Stimulated activated CD4-positive, alpha-beta T cell treated with anti-CD3 and anti-CD28 coated beads, Interleukin-4, amount 100 ng/mL, for 24 hours (primary cell): Measurements from ENCODE around the gene PCSK6.

Source experiments
- DNase-seq: peaks from one replicate; pipeline ENCODE4 v3.0.0-alpha.2; 2020

PCSK6 gene

DNA sequence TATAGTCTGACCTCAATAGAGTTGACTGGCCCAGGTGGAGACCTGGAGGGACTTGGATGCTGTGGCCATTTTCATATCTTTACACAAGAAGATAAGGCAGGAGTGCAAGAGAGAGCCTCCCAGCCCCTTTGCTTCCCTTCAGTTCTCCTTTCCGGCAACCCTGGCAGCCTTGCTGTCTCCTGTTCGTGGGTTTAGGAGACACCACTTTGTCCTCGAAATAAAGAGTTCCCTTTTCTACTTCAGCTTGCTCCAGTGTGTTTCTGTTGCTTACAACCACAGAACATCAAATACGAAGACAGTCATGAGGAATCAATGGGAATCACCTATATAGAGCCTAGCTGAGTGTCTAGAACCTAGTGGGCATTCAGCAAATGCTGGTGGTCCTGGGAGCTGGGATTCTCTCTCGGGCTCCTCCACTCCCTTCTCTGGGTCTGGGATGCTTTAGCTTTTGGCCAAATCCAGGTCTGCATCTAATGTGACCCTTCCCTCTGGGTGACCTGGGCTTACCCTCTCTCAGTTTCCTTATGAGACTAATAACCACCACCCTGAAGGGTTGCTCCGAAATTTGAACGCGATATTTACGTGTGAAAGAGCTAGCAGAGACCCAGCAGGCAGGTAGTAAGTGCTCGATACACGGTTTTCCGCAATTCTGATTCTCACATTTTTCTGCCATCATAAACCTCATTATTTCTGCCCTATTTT, 44.5 kb downstream of the PCSK6 start:
- DNase-seq = no peak

DNA sequence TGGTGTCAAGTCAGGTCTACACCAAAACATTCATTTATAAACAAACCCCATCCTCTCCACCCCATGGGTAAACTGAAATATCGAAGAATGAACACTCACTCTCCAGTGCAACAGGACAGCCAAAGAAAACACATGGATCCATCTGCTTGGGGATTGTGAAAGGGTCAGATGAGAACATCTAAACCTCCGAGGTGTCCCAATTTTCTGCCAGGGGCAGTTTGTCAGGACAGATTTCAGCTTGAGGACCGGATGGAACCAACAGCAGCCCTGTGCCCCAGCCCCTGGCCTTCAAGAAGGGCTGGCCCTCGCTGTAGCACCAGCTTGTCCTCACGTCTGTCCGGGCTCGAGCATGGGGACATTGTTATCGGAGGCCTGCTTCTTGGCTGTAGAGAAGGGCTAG, 45.5 kb downstream of the PCSK6 start:
- DNase-seq = no peak

DNA sequence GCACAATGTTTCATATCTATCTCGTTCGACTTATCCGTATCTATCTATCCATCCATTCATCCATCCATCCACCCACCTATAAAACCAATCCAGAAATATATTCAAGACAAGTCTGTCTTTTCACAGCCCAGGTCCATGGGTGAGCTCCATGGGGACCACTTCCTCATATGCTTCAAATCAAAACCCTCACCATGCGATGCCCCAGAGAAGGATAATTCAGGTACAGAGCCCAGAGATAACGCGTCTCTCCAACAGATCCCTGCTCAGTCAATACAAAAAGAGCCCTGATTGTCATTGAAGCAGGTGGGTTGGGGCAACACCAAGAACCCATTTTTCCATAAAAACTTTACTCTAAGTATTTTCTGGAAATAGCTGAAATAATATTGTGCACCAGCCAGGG, 47.2 kb downstream of the PCSK6 start:
- no peak for DNase-seq

DNA sequence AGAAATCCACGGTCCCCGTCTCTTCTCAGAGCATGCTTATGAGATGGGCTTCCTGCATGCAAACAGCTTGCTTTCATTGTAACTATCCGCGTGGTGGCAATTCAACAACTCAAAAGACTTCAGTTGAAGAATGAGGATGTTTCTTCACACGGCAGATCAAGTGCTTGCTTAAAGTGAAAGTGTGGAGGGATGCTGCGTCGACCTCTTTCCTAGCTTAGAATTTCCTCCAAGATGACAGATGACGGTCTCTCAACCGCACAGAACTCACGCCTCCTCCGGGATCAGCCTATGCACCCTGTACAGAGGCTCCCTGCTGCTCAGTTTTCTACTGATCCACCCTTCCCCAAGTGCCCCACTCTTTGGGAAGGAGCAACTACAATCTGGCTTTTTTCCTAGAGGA, 47.8 kb downstream of the PCSK6 start:
- no peak for DNase-seq

DNA sequence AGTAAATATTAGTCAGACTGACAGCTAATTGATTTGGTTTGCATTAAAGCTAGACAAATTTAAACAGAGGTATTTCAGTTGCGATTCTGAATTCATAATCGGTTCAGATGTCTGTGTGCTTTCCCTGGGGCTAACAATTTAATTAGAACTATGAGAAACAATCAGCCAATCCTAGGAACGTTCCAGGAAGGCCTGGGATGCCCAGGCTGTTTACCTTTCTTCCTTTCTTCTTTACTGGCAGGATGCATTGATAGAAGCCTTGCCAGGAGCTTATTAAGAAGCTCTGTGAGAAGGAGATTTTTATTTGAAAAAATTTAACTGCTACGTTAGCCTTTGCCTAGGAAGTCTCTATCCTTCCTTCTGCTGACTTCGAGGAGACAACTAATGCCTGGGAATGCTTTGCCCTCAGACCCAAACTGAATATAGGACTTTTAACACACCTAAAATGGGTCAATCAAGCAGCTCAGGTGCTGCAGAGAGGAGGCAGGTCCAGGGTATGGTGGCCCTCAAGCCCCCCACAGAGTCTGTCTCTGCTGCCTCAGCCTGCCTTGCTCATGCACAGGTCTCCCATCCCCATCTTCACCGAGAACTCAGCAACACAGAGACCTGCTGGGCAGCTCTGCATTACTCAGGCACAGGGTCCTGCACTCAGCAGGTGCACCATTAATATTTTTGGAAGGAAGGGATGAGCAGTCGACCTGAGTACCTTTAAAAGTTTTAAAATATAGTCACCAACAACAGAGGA, 48.5 kb downstream of the PCSK6 start:
- no peak for DNase-seq

DNA sequence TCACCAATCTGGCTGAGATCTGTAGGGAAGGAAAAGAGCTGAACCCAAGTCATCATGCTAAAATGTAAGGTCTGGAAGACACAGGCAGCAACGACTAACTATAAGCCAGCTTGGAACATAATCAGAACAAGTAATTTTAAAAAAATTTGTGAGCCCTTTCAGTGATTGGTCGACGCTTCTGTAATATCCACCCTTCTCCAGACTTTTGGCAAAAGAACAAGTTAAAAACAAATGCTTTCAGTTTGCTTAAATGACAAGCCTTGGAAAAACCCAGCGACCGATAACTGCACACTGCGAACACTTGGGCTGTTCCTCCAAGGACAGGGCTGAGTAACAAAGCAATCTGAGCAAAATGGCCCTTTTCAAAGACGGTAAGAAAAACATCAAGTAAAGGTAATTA, 49.6 kb downstream of the PCSK6 start:
- no peak for DNase-seq

DNA sequence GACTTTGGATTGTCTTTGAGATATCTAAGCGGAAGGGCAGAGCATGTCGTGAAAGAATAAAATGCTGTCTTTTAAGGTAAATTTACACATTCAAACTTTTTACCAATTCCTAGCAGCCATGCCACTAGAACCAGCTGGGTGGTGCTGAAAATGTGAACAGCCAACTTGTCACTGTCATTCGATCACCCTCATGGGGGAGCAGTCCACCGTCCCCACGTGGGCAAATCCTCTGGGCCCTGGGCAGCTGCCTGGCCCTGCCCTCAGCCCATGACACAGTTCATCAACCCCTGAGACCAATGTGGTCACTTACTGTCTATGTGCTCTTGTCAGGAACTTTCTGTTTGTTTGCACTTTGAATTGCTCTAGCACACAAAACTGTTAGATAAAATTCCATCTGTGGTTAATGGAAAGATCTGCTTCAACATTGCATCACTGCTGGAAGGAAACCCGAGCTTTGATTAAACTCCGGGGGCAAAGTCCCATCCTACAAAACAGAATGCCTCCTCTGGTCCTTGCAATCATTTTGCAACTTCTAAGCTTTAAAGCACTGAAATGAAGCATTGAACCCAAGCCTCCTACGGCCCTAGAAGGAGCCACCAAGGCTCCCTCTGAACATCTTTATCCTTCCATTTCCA, 50.1 kb downstream of the PCSK6 start:
- DNase-seq = no peak

DNA sequence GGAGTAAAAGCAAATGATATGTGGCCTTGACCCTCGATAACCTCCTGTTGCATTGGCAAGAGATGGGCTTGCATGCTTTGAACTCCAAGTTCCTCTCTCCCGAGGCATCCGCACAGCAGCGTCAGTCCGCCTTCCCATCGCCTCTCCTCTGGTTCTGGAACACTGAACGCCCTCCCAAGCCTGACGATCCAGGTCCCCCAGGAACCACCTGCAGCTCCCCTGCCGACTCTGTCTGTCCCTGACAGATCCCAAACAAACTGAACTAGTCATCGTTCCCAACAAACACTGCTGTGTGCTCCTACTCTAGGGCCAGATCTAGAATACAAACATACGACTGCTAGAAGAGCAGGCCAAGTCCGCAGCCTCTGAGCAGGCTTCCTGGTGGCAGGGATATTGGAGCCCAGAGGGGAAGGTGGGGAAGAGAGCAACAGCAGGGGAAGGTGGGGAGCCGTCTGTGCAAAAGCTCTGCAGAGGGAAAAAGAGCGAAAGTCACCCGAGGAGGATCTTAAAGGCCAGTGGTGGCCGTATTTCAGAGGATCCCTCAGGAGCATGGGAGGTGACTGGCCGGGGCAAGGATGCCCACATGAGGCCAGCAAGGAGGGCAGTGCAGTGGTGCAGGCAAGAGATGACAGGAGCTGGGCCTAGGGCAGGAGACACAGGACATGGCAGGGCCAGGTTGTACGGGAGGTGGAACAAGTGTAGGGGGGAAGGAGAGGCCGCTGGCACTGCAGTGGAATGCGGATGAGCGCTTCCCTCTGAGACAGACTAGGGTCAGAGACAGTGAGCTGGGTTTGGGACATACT, 50.8 kb downstream of the PCSK6 start:
- no peak for DNase-seq

DNA sequence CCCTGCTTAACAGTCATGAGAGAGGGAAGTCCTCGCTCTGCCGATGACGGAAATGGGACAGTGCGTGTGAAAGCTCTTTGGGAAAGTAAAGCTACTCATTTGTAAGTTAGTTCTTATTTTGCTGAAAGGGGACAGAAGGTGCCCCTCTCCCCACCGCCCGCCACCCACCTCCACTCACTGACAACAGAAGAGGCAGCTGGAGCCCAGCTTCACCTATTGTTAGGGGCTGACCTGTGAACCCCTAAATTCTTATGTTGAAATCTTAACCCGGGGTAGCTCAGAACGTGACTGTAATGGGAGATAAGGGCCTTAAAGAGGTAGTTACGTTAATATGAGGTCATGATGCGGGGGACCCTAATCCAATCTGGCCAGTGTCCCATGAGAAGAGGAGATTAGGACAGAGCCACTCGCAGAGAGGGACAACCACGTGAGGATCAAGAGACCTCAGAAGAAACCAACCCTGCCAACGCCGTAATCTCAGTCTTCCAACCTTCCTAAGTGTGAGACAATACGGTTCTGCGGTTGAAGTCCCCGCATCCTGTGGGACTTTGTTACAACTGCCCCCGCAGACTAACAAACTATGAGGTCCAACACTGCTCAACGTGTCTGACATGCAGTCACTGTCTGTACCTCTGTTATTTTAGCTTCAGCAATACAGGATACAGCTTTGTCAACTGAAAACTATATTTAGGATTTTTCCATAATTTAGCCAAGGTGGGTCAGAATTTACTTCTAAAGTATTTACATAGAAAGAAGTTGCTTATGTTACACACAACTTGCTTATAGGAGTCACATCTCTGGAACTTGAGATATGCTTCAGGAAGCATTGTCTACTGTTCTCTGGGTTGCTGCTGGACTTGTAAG, 51.7 kb downstream of the PCSK6 start:
- no peak for DNase-seq

DNA sequence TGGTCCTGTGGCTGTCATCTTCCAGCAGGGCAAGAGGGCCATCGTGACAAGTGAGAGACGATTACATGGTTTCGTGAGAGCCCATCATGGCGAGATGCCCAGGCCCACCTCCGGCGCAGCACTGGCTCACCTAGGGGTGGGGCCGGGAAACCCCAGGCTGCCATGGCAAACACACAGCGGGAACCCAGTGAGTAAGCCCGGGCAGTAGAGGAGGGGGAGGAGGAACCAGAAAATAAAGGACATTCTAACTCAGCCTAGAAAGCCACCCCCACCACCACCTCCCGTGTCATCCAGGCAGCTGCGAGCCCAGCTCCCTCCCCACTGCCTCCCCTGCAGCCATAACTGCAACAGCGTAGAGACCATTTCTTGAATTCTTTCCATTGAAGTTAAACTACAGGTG, 52.3 kb downstream of the PCSK6 start:
- no peak for DNase-seq

DNA sequence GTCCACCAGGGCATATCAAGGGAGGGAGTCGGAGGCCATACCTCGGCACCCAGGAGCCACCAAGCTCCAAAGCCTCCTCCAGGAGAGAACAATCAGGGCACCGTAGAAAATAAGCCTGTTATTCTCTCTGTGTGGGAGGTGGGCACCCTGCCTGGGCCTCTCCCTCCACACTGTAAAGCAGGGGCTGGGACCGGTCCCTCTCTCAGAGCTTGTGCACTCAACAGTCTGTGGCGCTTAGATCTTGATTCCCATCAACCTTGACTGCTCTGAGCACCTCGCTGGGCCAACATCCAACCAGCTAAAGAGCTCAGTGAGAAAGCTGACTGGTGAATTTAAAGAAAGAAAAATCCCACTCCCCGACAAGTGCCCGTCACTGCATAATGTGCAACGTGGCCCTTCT, 53.0 kb downstream of the PCSK6 start:
- no peak for DNase-seq

DNA sequence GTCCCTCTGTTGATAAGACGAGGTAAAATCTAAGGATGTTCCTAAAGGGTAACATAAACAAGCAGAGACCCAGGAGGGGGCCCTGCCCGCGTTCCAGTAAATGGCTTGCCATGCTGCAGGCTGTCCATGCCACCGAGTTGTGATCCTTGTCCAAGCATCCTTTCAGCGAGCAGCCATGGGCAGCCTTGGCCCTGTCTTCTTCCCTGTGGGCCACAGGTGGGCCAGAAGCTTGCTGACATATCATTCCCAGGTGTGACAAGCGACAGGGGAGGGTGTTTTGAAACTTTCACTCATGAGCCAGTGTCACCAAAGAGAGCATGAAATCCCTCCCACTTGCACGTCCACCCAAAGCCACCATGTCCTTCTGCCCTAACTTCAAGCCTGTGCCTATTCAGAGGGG, 53.7 kb downstream of the PCSK6 start:
- no peak for DNase-seq

DNA sequence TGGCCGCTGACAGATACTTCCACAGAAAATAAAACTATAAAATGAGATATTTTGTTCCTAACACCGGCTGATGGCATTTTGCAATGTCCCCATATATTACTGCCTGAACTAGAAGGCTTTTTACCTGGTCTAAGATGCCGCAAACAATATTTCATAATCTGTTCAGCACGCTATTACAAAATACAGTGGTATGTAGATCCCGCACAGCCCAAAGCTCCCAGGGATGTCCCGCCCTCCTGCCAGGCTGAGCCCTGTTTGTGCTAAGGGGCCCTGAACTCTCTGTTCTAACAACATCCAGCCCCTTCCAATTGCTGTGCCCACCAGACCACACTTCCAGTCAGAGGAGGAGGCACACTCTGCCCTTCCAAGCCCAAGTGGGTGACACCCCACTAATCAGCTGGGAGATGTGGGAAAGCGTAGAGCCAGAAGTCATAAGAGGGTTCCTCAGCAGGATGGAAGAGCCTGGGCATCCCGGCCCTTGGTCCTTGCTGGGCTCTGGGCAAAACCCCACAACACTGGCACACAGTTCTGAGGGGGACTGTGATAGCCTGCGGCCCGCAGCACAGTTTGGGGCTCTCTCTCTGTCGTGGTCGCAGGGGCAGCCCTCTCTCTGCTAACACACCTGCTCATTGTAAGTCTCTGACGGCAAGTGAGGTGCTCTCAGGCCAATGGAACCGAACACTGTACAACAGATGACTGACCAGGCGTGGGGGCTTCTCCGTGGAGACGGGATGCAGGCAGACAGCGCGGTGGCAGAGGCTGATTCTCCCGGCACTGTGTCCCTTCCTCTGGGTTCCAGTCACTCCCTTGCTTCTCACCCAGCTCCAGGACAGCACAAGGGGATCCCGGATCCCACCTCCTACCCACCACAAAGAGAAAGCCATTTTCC, 55.2 kb downstream of the PCSK6 start:
- no peak for DNase-seq

DNA sequence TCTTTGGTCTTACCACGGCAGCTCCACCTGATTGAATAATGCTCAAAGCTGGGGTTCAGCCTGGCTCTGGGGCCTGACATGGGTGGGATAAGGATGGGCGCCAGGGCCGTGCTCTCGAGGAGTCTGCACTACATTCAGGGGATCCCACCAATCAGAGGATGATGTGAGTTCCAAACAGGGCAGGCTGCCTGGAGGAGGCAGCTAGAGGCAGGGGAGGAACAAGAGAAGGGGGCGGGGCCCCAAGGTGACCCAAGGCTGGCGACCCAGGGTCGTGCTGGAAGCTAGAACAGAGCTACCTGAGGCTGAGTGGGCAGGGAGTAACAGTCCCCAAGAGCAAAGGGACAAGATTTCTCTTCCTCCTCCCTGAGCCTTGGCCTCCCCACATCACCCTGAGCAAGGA, 56.1 kb downstream of the PCSK6 start:
- DNase-seq = no peak

DNA sequence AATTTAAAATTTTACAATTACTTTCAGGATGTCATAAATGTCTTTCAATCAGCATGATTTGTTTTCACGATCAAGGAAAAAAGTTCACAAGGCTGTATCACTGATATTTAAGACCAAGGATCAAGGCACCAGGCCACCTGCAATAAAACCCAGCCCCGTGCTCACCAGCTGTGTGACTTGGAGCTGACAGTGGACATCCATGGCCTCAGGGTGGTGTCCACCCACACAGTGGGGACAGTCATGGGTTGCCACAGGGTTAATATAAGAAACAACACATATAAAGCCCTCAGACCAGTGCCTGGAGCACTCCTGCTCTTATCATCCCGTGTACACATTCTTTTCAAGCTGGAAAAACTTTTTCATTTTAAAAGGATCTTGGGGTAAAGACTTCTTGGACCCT, 56.5 kb downstream of the PCSK6 start:
- DNase-seq = no peak

DNA sequence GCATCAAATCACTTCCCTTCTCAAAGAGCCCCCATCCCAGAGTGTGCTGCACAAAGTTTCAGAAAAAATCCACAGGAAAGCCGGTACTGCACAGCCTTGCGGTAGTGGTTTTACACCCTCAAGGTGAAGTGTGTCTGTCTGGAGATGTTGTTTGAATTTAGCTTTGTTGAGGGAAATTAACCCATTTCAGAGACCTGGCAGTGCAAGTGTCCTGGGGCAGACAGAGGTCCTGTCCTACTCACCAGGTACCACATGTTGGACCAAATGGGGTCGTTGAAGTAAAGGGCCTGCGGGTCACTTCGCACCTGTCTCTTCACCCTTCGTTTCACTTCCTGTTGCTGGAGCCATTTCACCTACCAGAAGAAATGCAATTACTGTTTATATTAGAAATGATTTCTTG, 57.8 kb downstream of the PCSK6 start:
- no peak for DNase-seq

DNA sequence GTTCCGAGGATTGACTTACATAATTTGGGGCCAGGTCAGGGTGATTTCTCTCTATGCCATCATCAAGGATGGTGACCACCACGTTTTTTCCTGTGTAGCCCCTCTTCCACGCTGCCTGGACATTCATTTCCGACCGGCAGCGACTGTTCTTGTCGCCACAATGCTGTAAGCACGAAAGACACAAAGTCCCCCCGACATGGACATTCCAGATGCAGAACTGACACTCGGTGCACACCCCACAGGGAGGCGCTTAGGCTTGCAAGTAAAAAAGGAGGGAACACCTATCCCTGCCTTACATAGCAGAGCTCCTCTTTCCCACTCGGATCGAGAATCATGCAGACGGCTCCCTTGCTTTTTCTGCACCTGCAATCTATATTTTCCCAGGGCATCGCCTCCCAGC, 58.2 kb downstream of the PCSK6 start:
- no peak for DNase-seq

DNA sequence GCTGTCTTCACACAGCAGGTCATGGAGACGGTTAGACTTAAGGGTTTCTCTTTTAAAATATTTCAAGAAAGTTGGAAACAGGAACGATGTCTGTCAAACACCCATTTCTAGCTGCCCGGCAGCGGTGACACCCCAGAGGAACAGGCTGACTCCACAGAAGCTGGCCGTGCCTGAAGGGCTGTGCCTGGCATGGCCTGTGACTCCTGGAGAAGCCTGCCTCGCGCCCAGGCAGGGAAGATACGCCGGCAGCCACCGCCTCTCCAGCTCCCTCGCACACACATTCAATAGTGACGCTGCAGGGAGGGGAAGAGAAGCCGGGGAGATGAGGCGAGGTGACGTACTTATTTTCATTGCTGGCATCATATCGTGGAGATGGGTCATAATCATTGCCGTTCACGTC, 59.9 kb downstream of the PCSK6 start:
- DNase-seq = no peak

DNA sequence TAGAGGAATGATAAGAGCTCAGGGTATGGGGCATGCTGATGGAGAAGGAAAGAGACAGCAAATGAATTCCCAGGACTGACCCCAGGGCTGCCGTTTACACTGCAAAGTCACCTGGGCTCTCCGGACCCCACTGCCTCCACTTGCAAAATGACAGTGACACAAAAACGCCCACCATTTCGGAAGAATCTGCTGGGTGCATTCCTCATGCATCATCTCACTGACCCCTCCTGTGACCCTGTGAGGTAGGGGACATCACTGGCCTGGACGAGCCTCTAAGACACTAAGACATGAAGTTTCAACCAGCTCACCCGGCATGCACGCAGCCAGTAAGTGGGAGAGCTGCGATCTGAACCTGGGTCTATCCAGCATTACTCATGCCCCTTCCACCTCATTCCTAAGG, 60.3 kb downstream of the PCSK6 start:
- no peak for DNase-seq

DNA sequence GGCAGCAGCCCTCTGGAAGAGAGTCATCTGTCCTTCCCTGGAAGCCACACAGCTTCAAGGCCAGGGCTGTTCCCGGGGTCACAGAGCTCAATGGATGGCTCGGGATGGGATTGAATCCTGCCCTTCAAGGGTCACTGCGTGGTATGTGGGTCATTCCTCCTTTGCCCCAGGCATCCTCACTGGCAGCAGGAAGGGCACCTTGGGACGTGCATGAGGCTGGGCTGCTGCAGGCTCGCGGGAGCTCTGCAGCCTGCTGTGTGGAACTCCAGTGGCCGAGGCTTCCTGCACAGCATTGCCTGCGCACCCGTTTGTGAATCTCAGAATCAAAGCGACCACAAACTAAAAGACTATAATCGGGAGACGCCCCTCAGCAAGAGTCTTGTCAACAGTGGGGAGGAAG, 60.7 kb downstream of the PCSK6 start:
- no peak for DNase-seq
